DOHH2 (cell line): ENCODE data around the gene TCP1.

Experiments
- CTCF ChIP-seq: fragments of 200-600 bp; sonication (generic); IDR thresholded peaks from one replicate; pipeline ENCODE4 v1.5.1; 2014; ENCODE audit warnings: antibody characterized with exemption, mild to moderate bottlenecking, low read depth, low read length; ENCODE audit not compliant: poor library complexity, severe bottlenecking
- EZH2phosphoT487 ChIP-seq: fragments of 200-600 bp; sonication (generic); IDR thresholded peaks from 2 replicates; pipeline ENCODE4 v1.6.1; 2017; ENCODE audit warnings: borderline replicate concordance, mild to moderate bottlenecking, antibody characterized with exemption, low read length, moderate library complexity, mixed read lengths

DNA sequence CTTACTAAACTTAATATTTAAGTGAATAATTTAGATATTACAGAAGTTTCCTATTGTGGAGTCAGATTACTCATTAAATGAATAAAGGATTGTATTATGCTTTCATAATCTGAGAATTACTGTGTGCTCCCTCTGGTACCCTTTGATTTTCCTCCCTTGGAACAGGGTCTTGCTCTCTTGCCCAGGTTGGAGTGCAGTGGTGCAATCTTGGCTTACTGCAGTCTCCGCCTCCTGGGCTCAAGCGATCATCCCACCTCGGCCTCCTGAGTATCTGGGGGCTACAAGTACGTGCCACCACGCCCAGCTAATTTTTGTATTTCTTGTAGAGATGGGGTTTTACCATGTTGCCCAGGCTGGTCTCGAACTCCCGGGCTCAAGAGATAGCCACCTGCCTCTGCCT is 52.5 kb downstream of the TCP1 start:
- TF ChIP-seq CTCF (no peak), EZH2phosphoT487 (no peak)
